HG02852 (cell line): ENCODE measurements around the gene WDR81.
"Not testable (repeated sequence)": the region's sequence is repeated elsewhere in the genome, so short reads cannot be mapped to it uniquely, and the experiment has no call there.

ENCODE experiments used
- ATAC-seq: cut with Tn5 transposase; IDR thresholded peaks from one replicate; pipeline ENCODE4 v1.9.1; 2021; ENCODE audit warnings: mild to moderate bottlenecking, moderate library complexity; ENCODE audit not compliant: unreplicated experiment

The WDR81 gene

GRCh38 chr17:1730326-1731193, 6.1 kb downstream of the WDR81 start:
- ATAC-seq = no peak

- no peak for ATAC-seq
Measured at GRCh38 chr17:1731194-1731506, 6.6 kb downstream of the WDR81 start.

- ATAC-seq = no peak
Measured at GRCh38 chr17:1732241-1732832, 7.8 kb downstream of the WDR81 start.

- no peak for ATAC-seq
Measured at GRCh38 chr17:1732833-1733321, 8.4 kb downstream of the WDR81 start.

GRCh38 chr17:1733759-1734158, 9.3 kb downstream of the WDR81 start:
- ATAC-seq = no peak

GRCh38 chr17:1735418-1735817, 10.9 kb downstream of the WDR81 start:
- ATAC-seq = no peak

- no peak for ATAC-seq
Measured at GRCh38 chr17:1735834-1736347, 11.4 kb downstream of the WDR81 start.

GRCh38 chr17:1736348-1737281, 12.1 kb downstream of the WDR81 start:
- no peak for ATAC-seq

- ATAC-seq = no peak
Measured at GRCh38 chr17:1737531-1738291, 13.2 kb downstream of the WDR81 start.

GRCh38 chr17:1741899-1742298, 17.4 kb downstream of the WDR81 start:
- not testable (repeated sequence) for ATAC-seq

- no peak for ATAC-seq
Measured at GRCh38 chr17:1742371-1743087, 18.0 kb downstream of the WDR81 start, which contains the start of gene SERPINF2. TSS of gene SERPINF2 (plus strand) at chr17:1742871. CDS start at chr17:1744996, 2,125 bp downstream.

- ATAC-seq = no peak
Measured at GRCh38 chr17:1743088-1743439, 18.6 kb downstream of the WDR81 start.

- no peak for ATAC-seq
Measured at GRCh38 chr17:1744551-1745512, 20.3 kb downstream of the WDR81 start.

- no peak for ATAC-seq
Measured at GRCh38 chr17:1745513-1746020, 21.1 kb downstream of the WDR81 start.

- ATAC-seq = no peak
Measured at GRCh38 chr17:1746975-1747543, 22.6 kb downstream of the WDR81 start.

- no peak for ATAC-seq
Measured at GRCh38 chr17:1750628-1751027, 26.1 kb downstream of the WDR81 start.

GRCh38 chr17:1752425-1753262, 28.1 kb downstream of the WDR81 start:
- ATAC-seq = no peak
